Measurements from ENCODE around the gene RFT1.

DNA sequence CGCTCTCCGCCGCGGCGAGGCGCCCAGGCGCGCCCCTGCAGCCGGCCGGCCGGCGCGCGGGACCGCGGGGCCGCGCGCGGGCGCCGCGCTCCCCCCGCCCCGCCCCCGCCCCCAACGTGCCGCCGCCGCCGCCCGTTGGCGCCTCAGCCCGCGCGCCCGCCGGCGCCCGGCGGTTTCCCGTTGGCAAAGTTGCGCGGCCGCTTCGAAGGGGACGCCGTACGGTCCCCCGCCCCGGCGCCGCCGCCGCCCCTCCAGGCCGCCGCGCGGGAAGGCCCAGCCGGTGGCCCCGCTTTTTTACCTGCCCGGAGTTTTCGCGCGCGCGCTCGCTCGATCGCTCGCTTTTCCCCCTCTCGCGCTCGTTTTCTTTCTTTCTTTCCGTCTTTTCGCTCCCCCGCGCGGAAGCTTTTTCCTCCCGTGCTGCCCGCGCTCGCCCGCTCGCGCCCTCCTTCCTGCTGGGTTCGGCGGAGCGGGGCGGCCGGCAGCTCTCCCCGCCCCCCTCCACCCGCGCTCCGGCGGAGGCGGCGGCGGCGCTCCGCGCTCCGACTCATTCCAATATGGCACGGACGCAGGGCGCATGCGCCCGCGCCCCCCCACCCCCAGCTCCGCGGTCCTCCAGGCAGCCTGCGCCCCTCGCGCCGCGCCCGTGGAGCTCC lies 84.6 kb downstream of the RFT1 start, which contains the start of gene SFMBT1:
- TF ChIP-seq, protein P1, sequence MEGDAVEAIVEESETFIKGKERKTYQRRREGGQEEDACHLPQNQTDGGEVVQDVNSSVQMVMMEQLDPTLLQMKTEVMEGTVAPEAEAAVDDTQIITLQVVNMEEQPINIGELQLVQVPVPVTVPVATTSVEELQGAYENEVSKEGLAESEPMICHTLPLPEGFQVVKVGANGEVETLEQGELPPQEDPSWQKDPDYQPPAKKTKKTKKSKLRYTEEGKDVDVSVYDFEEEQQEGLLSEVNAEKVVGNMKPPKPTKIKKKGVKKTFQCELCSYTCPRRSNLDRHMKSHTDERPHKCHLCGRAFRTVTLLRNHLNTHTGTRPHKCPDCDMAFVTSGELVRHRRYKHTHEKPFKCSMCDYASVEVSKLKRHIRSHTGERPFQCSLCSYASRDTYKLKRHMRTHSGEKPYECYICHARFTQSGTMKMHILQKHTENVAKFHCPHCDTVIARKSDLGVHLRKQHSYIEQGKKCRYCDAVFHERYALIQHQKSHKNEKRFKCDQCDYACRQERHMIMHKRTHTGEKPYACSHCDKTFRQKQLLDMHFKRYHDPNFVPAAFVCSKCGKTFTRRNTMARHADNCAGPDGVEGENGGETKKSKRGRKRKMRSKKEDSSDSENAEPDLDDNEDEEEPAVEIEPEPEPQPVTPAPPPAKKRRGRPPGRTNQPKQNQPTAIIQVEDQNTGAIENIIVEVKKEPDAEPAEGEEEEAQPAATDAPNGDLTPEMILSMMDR (IDR thresholded peaks at IDR 0.05; ENCODE audit: extremely low read depth in 1 of 2, insufficient read depth in 1 of 2, low read depth in 1 of 2, low read length in 2 of 2): no peak
- TF ChIP-seq POLR2AphosphoS5 (IDR thresholded peaks at IDR 0.05; ENCODE audit: insufficient read depth, low read depth, low read length): no peak
- no peak for TF ChIP-seq POLR2A (IDR thresholded peaks at IDR 0.05; ENCODE audit: low read depth, low read length)
- TF ChIP-seq EZH2 (IDR thresholded peaks at IDR 0.05; ENCODE audit: borderline replicate concordance, low read depth, low read length, severe bottlenecking): no peak
- TF ChIP-seq JUN (IDR thresholded peaks at IDR 0.05; ENCODE audit: borderline replicate concordance, insufficient read depth, insufficient read length, low read depth): no peak
- no peak for TF ChIP-seq GATA2 (IDR thresholded peaks at IDR 0.05; ENCODE audit: insufficient read depth, insufficient read length, low read depth, low read length)
